ENCODE data around the gene BACH2. TPM values are rescaled to one million over a fixed set of nuclear protein-coding genes. Genes with fewer than 3 reads are reported as not detected.

BACH2 gene
- total and polyA plus RNA-seq, 2 donors (not counting 1 experiment from before 2014, with no cell fraction given): 2.2 to 2.6 TPM

GRCh38 chr6:89970609-89971337 is 325.9 kb downstream of the BACH2 start:
- no peaks in the 10 kb centered on the region for H3K36me3 ChIP-seq (ENCODE audit: control insufficient read depth, insufficient read depth, low read length)
- no peaks in the 10 kb centered on the region for H3K4me1 ChIP-seq (ENCODE audit: control insufficient read depth, extremely low read depth, insufficient read depth, low read length)
- no peaks in the 10 kb centered on the region for H3K9me3 ChIP-seq (ENCODE audit: control insufficient read depth, insufficient read depth, low read depth, low read length)
- H3K27me3 ChIP-seq (ENCODE audit: control insufficient read depth, insufficient read depth, low read length): no peaks in the 10 kb centered on the region
- no peak overlapping the region for H3K4me3 ChIP-seq (replicated peaks in 1 of 4; ENCODE audit: control extremely low read depth in 1 of 4, insufficient read depth in 1 of 4, low read depth in 3 of 4, low read length in 4 of 4)
- DNase-seq (ENCODE audit: low read depth in 2 of 2): peak; percentile 65 to 78
- no peak overlapping the region for H3K9ac ChIP-seq (ENCODE audit: insufficient read depth, low read length)
- no peak overlapping the region for H3K27ac ChIP-seq (ENCODE audit: insufficient read depth, low read length)
- TF ChIP-seq EZH2 (IDR thresholded peaks at IDR 0.05; ENCODE audit: low read length, missing control alignments): no peak
- peak; percentile 66 to 68 for TF ChIP-seq CTCF (conservative IDR thresholded peaks at IDR 0.05 in 1 of 2, IDR thresholded peaks at IDR 0.05 in 1 of 2; ENCODE audit: low read depth in 1 of 2, low read length in 2 of 2)
- no peaks in the 10 kb centered on the region for H3K79me2 ChIP-seq (ENCODE audit: control insufficient read depth, insufficient read depth, low read length)
- H2AFZ ChIP-seq (ENCODE audit: low read length): no peak overlapping the region
- no peaks in the 10 kb centered on the region for H4K20me1 ChIP-seq (ENCODE audit: control insufficient read depth, extremely low read depth, insufficient read depth, low read length)
- no peak overlapping the region for H3K4me2 ChIP-seq (ENCODE audit: extremely low read depth, insufficient read depth, low read length)

DNA sequence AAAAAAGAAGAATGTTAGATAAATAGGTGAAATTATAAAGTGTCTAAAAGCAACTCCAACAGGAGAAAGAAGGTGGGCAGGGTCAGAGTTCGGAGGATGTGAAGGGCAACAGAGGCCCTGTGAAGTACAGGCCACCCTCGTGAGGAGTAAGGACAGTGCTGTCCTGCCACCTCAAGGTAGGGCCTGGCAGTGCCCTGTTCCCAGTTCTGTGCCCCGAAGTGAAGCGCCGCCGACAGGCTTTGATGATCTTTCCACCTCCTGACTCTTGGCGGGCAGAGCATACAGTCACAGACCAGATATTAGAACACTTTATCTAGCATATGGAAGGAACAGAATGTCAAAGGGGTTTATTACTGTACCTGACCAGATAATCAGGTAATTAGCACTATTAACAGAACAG is 326.6 kb downstream of the BACH2 start:
- no peak for TF ChIP-seq CTCF (conservative IDR thresholded peaks at IDR 0.05 in 1 of 2, IDR thresholded peaks at IDR 0.05 in 1 of 2; ENCODE audit: low read depth in 1 of 2, low read length in 2 of 2)
- TF ChIP-seq EZH2 (IDR thresholded peaks at IDR 0.05; ENCODE audit: low read length, missing control alignments): no peak
- Histone ChIP-seq H3K9ac (ENCODE audit: insufficient read depth, low read length) (no peak overlapping the region), H4K20me1 (ENCODE audit: control insufficient read depth, extremely low read depth, insufficient read depth, low read length) (no peaks in the 10 kb centered on the region), H3K4me3 (replicated peaks in 1 of 4; ENCODE audit: control extremely low read depth in 1 of 4, insufficient read depth in 1 of 4, low read depth in 3 of 4, low read length in 4 of 4) (no peak overlapping the region), H3K79me2 (ENCODE audit: control insufficient read depth, insufficient read depth, low read length) (no peaks in the 10 kb centered on the region), H3K36me3 (ENCODE audit: control insufficient read depth, insufficient read depth, low read length) (no peaks in the 10 kb centered on the region), H3K27me3 (ENCODE audit: control insufficient read depth, insufficient read depth, low read length) (no peaks in the 10 kb centered on the region), H3K4me2 (ENCODE audit: extremely low read depth, insufficient read depth, low read length) (no peak overlapping the region), H3K4me1 (ENCODE audit: control insufficient read depth, extremely low read depth, insufficient read depth, low read length) (no peaks in the 10 kb centered on the region), H3K9me3 (ENCODE audit: control insufficient read depth, insufficient read depth, low read depth, low read length) (no peaks in the 10 kb centered on the region), H2AFZ (ENCODE audit: low read length) (no peak overlapping the region), H3K27ac (ENCODE audit: insufficient read depth, low read length) (no peak overlapping the region)
- DNase-seq (ENCODE audit: low read depth in 2 of 2): no peak

- TF ChIP-seq CTCF (conservative IDR thresholded peaks at IDR 0.05 in 1 of 2, IDR thresholded peaks at IDR 0.05 in 1 of 2; ENCODE audit: low read depth in 1 of 2, low read length in 2 of 2): no peak
- TF ChIP-seq EZH2 (IDR thresholded peaks at IDR 0.05; ENCODE audit: low read length, missing control alignments): no peak
- Histone ChIP-seq H3K4me3 (replicated peaks in 1 of 4; ENCODE audit: control extremely low read depth in 1 of 4, insufficient read depth in 1 of 4, low read depth in 3 of 4, low read length in 4 of 4) (no peak overlapping the region), H3K9ac (ENCODE audit: insufficient read depth, low read length) (no peak overlapping the region), H3K4me1 (ENCODE audit: control insufficient read depth, extremely low read depth, insufficient read depth, low read length) (no peaks in the 10 kb centered on the region), H3K36me3 (ENCODE audit: control insufficient read depth, insufficient read depth, low read length) (no peaks in the 10 kb centered on the region), H3K9me3 (ENCODE audit: control insufficient read depth, insufficient read depth, low read depth, low read length) (no peaks in the 10 kb centered on the region), H3K27me3 (ENCODE audit: control insufficient read depth, insufficient read depth, low read length) (no peaks in the 10 kb centered on the region), H2AFZ (ENCODE audit: low read length) (no peak overlapping the region), H3K27ac (ENCODE audit: insufficient read depth, low read length) (no peak overlapping the region), H4K20me1 (ENCODE audit: control insufficient read depth, extremely low read depth, insufficient read depth, low read length) (no peaks in the 10 kb centered on the region), H3K4me2 (ENCODE audit: extremely low read depth, insufficient read depth, low read length) (no peak overlapping the region), H3K79me2 (ENCODE audit: control insufficient read depth, insufficient read depth, low read length) (no peaks in the 10 kb centered on the region)
- DNase-seq (ENCODE audit: low read depth in 2 of 2): no peak
Observed at GRCh38 chr6:89966913-89967312, 329.7 kb downstream of the BACH2 start.

Measured in fibroblast of lung (primary cell).